Ecto neural progenitor cell (in vitro differentiated cells): Measurements from ENCODE around the gene VAPA.

Source experiments
- DNase-seq: peaks from one replicate; pipeline ENCODE4 v3.0.0-alpha.2; 2018; ENCODE audit warnings: low spot score

The VAPA gene

GRCh38 chr18:10003281-10003680 is 89.5 kb downstream of the VAPA start:
- DNase-seq = no peak

- no peak for DNase-seq
Measured at GRCh38 chr18:10003866-10004265, 90.0 kb downstream of the VAPA start.

- peak; percentile 21 for DNase-seq
Measured at GRCh38 chr18:10006311-10006893, 92.6 kb downstream of the VAPA start.

- no peak for DNase-seq
Measured at GRCh38 chr18:10008006-10008647, 94.3 kb downstream of the VAPA start.
